Smooth muscle cell (in vitro differentiated cells): ENCODE measurements around the gene NDST1. TPM values are rescaled to one million over a fixed set of nuclear protein-coding genes. Genes with fewer than 3 reads are reported as not detected.

Source experiments
- DNase-seq: peaks from one replicate; lab custom pipeline; 2025; ENCODE audit not compliant: unreplicated experiment; lab: John Stamatoyannopoulos, UW
- H2AFZ ChIP-seq: fragments of 200-600 bp; sonication (generic); 2 replicates; pipeline ENCODE4 v1.6.0; 2016; ENCODE audit warnings: antibody characterized with exemption, low read depth, mild to moderate bottlenecking
- H3F3A ChIP-seq: fragments of 200-600 bp; sonication (generic); 2 replicates; pipeline ENCODE4 v1.6.0; 2017; ENCODE audit warnings: antibody characterized with exemption, low read depth
- H3K27ac ChIP-seq: fragments of 200-600 bp; sonication (generic); 2 replicates; pipeline ENCODE4 v1.5.1; 2016; ENCODE audit warnings: low read depth, mild to moderate bottlenecking
- H3K27me3 ChIP-seq: fragments of 200-600 bp; sonication (generic); 2 replicates; pipeline ENCODE4 v1.6.1; 2016; ENCODE audit warnings: low read depth, mild to moderate bottlenecking
- H3K36me3 ChIP-seq: fragments of 200-600 bp; sonication (generic); 2 replicates; pipeline ENCODE4 v1.5.1; 2016; ENCODE audit warnings: low read depth
- H3K4me1 ChIP-seq: fragments of 200-600 bp; sonication (generic); 2 replicates; pipeline ENCODE4 v1.5.1; 2016; ENCODE audit warnings: low read depth
- H3K4me2 ChIP-seq: fragments of 200-600 bp; sonication (generic); 2 replicates; pipeline ENCODE4 v1.6.0; 2016; ENCODE audit warnings: mild to moderate bottlenecking
- H3K4me3 ChIP-seq: fragments of 200-600 bp; sonication (generic); 2 replicates; pipeline ENCODE4 v1.5.1; 2016; ENCODE audit warnings: mild to moderate bottlenecking
- H3K79me2 ChIP-seq: fragments of 200-600 bp; sonication (generic); 2 replicates; pipeline ENCODE4 v1.6.0; 2016; ENCODE audit warnings: low read depth, mild to moderate bottlenecking
- H3K9ac ChIP-seq: fragments of 200-600 bp; sonication (generic); 2 replicates; pipeline ENCODE4 v1.6.0; 2016; ENCODE audit warnings: low read depth
- H3K9me3 ChIP-seq: fragments of 200-600 bp; sonication (generic); replicated peaks from 2 replicates; pipeline ENCODE4 v1.5.1; 2016; ENCODE audit warnings: low read depth
- H4K20me1 ChIP-seq: fragments of 200-600 bp; sonication (generic); 2 replicates; pipeline ENCODE4 v1.6.0; 2016; ENCODE audit warnings: low read depth
- CTCF ChIP-seq: fragments of 200-600 bp; sonication (generic); IDR thresholded peaks from 2 replicates; pipeline ENCODE4 v1.5.1; 2017; ENCODE audit warnings: borderline replicate concordance, mild to moderate bottlenecking, antibody characterized with exemption; ENCODE audit not compliant: insufficient read depth, poor library complexity, severe bottlenecking
- WGBS: methylation state at CpG from one replicate; pipeline ENCODE4 v1.1.7; 2016; ENCODE audit warnings: low lambda C conversion rate; 5-methylcytosine and 5-hydroxymethylcytosine counted together
- polyA plus RNA-seq: library from polyadenylated mRNA; unstranded; fragments of >200 nt; fragmentation: Nextera tagmentation; extraction: Ambion mirVana; gene quantifications from 2 replicates; pipeline ENCODE4 v1.2.1, GENCODE V29; 2016
- total RNA-seq: library from RNA; depleted of rRNA; stranded (reverse); fragments of >200 nt; gene quantifications from 2 replicates; pipeline ENCODE4 v1.2.3, GENCODE V29; 2014

The NDST1 gene
- total and polyA plus RNA-seq, 2 experiments from 2014 or later, result 32.4 to 53.0 TPM

- Histone ChIP-seq H3K9me3 (no peaks in the 10 kb centered on the region), H4K20me1 (no peaks in the 10 kb centered on the region), H3K36me3 (no peaks in the 10 kb centered on the region), H3K27me3 (no peaks in the 10 kb centered on the region), H3K79me2 (no peaks in the 10 kb centered on the region), H3K4me2 (no peak overlapping the region), H3K9ac (no peak overlapping the region), H3K4me3 (no peak overlapping the region), H2AFZ (no peak overlapping the region), H3F3A (no peaks in the 10 kb centered on the region), H3K27ac (no peak overlapping the region), H3K4me1 (no peaks in the 10 kb centered on the region)
- peak; percentile 16 for TF ChIP-seq CTCF
- WGBS, result 81% methylated on average over 18 of the region's 18 CpGs
- DNase-seq, result no peak
Observed at GRCh38 chr5:150573867-150574817, 66.2 kb downstream of the NDST1 start.

- no peaks in the 10 kb centered on the region for H4K20me1 ChIP-seq
- H3K4me3 ChIP-seq, result no peak overlapping the region
- DNase-seq, result no peak
- 77% methylated on average over 12 of the region's 15 CpGs for WGBS
- H3K9ac ChIP-seq, result no peak overlapping the region
- H2AFZ ChIP-seq, result no peak overlapping the region
- no peaks in the 10 kb centered on the region for H3K79me2 ChIP-seq
- H3K27ac ChIP-seq, result no peak overlapping the region
- H3K36me3 ChIP-seq, result no peaks in the 10 kb centered on the region
- H3K4me2 ChIP-seq, result no peak overlapping the region
- no peaks in the 10 kb centered on the region for H3F3A ChIP-seq
- H3K9me3 ChIP-seq, result no peaks in the 10 kb centered on the region
- H3K27me3 ChIP-seq, result no peaks in the 10 kb centered on the region
- H3K4me1 ChIP-seq, result no peaks in the 10 kb centered on the region
- TF ChIP-seq CTCF, result no peak
Observed at GRCh38 chr5:150574818-150575547, 67.1 kb downstream of the NDST1 start.

- TF ChIP-seq CTCF, result no peak
- H3K9me3 ChIP-seq, result no peaks in the 10 kb centered on the region
- no peak overlapping the region for H3K4me3 ChIP-seq
- H3F3A ChIP-seq, result no peaks in the 10 kb centered on the region
- DNase-seq, result no peak
- H3K27ac ChIP-seq, result no peak overlapping the region
- WGBS, result 96% methylated on average over 11 of the region's 11 CpGs
- no peak overlapping the region for H3K4me2 ChIP-seq
- no peaks in the 10 kb centered on the region for H4K20me1 ChIP-seq
- no peaks in the 10 kb centered on the region for H3K27me3 ChIP-seq
- H3K36me3 ChIP-seq, result no peaks in the 10 kb centered on the region
- no peak overlapping the region for H2AFZ ChIP-seq
- no peak overlapping the region for H3K9ac ChIP-seq
- H3K4me1 ChIP-seq, result no peaks in the 10 kb centered on the region
- no peaks in the 10 kb centered on the region for H3K79me2 ChIP-seq
Observed at GRCh38 chr5:150575745-150576448, 68.0 kb downstream of the NDST1 start.
